Epithelial cell of prostate (primary cell): ENCODE results near the gene CPNE8.

Experiments used
- DNase-seq: peaks from one replicate; pipeline ENCODE4 v3.0.0-alpha.2; 2011; ENCODE audit warnings: low read depth, low spot score
- H3K27ac ChIP-seq: fragments of 450-650 bp; 2 replicates; pipeline ENCODE4 v1.5.1; 2017; ENCODE audit warnings: mild to moderate bottlenecking

CPNE8 gene

DNA sequence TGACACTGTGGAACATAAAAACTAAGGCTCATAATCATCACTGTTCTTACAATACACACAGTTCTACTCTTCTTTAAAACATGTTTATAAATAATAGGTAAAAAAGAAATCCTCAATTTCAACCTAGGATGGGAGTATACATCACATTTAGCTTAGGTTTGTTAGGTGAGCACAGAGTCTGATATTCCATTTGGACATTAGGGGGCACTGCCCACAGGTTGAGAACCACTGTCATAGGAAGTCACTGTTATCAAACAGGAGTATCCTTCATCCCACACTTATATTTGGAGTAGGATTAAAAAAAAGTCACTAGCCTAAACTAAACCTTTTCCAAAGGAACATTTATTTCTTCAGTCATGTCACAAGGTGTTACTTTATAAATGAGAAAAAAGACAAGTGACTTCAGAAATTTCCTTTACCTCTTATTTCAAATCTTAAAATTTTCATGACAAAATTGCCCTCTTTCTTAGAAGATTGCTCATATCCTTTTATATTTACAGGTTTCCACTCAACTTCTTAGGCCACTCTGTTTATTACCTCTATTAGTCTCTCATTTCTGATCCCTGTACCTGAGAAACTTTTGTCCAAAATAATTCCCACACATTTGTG lies 240.6 kb downstream of the CPNE8 start:
- DNase-seq: no peak
- no peak overlapping the region for H3K27ac ChIP-seq

DNA sequence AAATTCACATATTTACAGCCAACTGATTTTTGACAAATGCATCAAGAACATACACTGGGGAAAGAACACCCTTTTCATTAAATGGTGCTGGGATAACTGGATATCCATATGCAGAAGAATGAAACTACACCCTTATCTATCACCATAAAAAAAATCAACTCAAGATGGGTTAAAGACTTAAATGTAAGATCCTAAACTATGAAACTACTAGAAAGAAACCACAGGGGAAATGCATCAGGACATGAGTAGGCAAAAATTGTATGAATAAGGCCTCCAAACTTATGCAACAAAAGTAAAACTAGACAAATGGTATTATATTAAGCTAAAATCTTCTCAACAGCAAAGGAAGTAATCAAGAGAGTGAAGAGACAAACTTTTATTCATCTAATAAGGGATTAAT lies 242.6 kb downstream of the CPNE8 start:
- H3K27ac ChIP-seq: no peak overlapping the region
- DNase-seq: no peak

DNA sequence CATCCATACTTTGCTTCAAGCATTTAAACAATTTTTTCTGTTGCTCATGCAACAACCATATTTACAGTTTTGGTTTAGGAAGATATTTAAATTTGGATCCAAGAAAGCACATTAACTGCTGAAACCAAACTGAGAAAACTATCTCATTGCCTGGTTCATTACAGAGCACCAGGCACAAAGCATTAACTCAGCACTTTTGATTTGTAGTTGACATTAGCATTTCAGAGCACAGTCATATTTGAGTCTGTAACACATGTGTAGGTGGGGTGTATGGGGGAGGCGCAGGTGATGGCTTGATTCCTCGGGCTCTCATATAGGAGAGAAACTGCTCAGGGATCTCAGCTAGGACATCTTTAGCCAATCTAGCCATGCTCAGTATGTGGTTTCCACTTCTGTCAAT lies 251.7 kb downstream of the CPNE8 start:
- no peak for DNase-seq
- no peak overlapping the region for H3K27ac ChIP-seq

DNA sequence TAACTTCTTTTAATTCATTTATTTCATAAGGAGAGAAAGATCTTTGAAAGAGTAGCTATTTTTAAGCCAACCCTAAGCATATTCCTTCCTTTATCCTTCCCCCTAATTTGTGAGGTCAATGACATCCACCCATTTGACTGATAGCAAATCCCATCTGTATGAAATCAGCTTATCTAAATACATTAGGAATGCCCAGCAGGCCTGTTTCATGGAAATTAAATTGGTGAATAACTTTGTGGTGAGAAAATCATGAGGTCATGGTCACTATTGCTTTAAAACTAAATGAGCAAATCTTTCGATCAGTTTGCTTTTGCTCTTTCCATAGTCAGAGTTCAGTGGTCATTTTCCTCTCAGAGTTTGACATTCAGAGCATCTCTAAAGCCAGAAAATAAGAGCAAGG lies 256.6 kb downstream of the CPNE8 start:
- DNase-seq: no peak

DNA sequence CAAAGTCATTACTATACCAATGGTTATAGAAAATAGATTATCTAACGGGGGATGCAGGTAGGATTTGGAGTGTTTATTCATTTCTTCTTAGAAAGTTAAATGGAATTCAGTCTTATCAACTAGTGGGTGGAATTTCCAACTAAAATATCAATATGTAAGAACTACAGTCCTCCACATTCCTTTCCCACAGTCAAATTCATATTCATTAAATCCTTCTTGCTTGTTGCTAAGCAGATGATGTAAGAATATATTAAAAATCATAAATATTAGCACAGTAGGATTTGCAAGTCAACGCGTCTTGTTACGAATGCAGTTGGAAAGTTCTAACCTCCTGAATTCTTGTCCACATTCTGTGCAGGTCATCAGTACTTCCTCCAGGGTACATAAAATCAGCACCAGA lies 259.2 kb downstream of the CPNE8 start:
- no peak overlapping the region for H3K27ac ChIP-seq
- no peak for DNase-seq

More for the DNA sequence above, 256.6 kb downstream of the CPNE8 start:
- no peak overlapping the region for H3K27ac ChIP-seq

DNA sequence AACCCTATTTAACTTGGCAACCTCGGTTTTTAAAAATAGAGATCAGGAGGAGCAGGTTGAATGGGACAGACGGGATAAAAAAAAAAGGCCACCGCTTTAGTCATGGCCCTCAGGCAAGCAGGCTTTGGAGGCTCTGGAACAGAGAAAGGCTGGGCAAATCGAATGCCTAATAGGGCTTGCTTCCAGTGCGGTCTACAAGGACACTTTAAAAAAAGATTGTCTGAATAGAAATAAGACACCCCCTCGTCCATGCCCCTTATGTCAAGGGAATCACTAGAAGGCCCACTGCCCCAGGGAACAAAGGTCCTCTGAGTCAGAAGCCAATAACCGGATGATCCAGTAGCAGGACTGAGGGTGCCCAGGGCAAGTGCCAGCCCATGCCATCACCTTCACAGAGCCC lies 265.8 kb downstream of the CPNE8 start:
- no peak overlapping the region for H3K27ac ChIP-seq
- no peak for DNase-seq

DNA sequence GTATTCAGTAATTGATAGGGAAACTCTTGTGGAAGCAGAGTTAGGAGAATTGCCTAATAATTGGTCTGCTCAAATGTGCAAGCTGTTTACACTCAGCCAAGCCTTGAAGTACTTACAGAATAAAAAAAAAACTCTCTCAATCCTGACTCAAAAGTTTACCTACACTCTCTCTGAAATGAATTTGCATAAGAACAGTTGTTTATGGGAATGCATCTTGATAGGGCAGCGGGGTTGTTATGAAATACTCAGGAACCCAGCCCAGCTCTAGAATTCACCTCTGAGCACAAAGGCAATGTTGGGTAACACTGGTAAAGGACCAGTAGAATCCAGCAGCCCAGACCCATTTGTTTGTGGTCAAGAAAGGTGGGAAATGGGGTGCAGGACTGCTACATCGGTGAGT lies 267.0 kb downstream of the CPNE8 start:
- H3K27ac ChIP-seq: no peak overlapping the region
- peak; percentile 2 for DNase-seq

DNA sequence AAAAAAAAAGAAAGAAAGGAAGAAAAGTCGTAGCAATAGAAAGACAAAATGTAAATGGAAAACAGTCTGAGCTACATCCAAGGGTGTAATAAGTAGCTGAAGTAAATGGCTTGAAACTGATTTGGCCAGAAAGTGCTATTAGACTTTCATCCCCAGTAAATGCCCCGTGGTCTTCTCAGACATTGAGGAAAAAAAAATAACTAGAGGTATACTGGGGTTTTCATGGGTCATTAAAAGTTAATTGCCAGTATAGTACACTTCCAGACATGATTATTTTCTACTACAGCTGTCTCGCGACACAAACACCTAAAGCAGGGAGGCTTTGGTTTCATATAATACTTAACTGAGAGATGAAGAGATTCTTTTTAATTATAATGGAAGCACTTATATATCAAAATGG lies 271.9 kb downstream of the CPNE8 start:
- H3K27ac ChIP-seq: no peak overlapping the region
- DNase-seq: no peak

DNA sequence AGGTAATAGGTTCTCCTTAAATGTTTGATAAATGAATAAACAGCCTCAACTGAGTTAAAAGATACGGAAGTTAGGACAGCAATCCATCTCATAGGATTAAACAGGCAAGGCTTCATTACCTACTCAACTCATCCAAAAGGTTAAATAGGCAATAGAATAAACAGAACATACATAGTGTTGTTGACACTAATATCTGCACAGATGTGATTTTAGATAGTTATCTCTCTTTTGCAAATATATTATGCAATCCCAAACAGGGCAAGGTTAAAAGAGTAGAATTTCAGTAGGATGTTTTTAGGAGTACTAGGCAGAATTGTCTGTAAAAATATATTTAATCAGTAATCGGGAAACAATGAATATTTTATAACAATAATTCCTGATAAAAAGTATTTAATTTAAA lies 276.3 kb downstream of the CPNE8 start:
- no peak overlapping the region for H3K27ac ChIP-seq
- no peak for DNase-seq

DNA sequence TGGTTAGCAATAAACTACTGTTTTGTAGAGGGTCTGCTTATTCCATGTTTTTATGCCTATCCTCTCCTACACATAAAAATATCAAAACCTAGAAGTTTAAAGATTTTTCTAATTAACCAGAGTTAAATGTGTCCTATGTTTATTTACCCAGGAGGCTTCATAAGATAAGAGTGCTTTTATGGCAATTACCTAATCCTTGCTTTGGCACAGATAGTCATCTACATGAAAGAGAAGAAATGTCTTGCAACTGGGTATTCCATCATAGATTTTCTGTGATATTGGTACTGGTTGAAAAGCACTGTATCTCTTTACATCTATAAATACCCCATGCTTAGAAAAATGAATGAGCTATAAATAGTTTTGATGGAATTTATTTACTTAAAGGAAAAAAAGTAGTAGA lies 277.1 kb downstream of the CPNE8 start:
- no peak overlapping the region for H3K27ac ChIP-seq
- no peak for DNase-seq

DNA sequence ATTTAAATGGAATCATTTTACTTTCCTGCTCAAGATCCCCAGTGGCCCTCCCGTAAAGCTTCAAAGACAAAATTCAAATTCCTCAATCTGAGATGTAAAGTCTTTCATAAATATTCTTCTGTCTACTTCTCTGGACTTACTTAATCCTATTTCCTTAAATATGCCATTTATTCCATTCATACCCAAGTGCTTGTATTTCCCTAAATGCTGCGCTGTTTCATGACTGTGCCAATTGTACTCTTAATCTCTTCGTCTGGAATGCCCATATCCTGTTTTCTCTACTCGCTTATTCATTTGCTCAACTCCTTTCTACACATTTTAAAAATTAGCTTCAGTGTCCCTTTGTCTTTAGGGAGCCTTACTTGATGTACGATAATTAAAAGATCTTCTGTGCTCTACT lies 280.1 kb downstream of the CPNE8 start:
- DNase-seq: no peak
- no peak overlapping the region for H3K27ac ChIP-seq

DNA sequence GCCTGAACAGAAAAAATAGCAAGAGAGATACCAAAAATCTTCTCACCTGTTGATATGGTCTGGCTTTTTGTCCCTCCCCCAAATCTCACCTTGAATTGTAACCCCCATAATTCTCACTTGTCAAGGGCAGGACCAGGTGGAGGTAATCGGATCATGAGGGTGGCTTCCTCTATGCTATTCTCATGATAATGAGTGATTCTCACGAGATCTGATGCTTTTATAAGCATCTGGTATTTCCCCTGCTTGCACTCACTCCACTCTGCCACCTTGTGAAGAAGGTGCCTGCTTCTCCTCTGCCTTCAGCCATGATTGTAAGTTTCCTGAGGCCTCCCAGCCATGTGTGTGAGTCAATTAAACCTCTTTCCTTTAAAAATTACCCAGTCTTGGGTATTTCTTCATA lies 291.2 kb downstream of the CPNE8 start:
- no peak overlapping the region for H3K27ac ChIP-seq
- no peak for DNase-seq

DNA sequence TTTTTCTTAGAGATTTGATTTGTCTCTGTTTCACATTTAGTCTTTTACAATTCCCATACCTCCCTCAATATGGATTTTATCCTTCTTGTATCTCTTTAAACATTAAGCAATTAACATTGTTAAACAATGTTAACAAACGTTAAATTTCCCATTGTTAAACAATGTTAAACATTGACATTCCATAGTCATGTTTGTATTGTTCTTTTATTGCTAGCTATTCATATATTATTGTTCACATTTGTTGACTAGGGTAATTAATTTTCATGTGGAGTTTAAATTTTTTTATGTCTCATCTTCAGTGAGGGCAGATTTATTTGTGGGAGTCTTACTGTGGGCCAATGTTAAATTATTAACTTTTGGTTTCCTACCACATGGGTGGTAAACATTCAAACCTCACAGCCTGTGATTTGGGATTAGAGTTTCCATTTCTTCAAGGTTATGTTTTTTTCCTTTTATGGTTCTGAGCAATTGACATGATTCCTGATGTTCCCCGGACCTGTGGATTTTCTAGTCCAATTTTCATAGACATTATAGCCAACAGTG lies 294.5 kb downstream of the CPNE8 start:
- H3K27ac ChIP-seq: no peak overlapping the region
- DNase-seq: no peak

DNA sequence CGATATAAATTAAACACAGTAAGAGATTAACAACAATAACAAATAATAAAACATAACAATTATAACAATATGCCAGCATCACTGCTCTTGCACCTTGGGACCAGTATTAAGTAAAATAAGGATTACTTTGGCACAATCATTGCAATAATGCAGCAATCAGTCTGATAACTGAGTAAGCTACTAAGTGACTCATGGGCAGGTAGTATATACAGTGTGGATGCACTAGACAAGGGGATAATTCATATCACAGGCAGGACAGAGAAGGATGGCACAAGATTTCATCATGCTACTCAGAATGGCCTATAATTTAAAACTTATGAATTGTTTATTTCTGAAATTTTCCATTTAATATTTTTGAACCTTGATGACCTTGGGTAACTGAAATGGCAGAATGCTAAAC lies 298.1 kb downstream of the CPNE8 start:
- H3K27ac ChIP-seq: no peak overlapping the region
- no peak for DNase-seq
